ENCODE measurements around the gene ART1.

Gene ART1

GRCh38 chr11:3707176-3707575 lies 62.2 kb downstream of the ART1 start:
- TF ChIP-seq TAF1 (IDR thresholded peaks at IDR 0.05; ENCODE audit: borderline replicate concordance, low read depth, low read length) (no peak), POLR2AphosphoS5 (IDR thresholded peaks at IDR 0.05; ENCODE audit: low read depth, low read length) (no peak), POLR2A (IDR thresholded peaks at IDR 0.05; ENCODE audit: low read depth, low read length) (no peak)
- no peak for FAIRE-seq
- DNase-seq (ENCODE audit: insufficient read length) = no peak

- DNase-seq (ENCODE audit: insufficient read length) = no peak
- TF ChIP-seq POLR2AphosphoS5 (IDR thresholded peaks at IDR 0.05; ENCODE audit: low read depth, low read length) = no peak
- no peak for FAIRE-seq
Measured at GRCh38 chr11:3709977-3710376, 65.0 kb downstream of the ART1 start.

GRCh38 chr11:3710485-3711259 lies 65.7 kb downstream of the ART1 start:
- FAIRE-seq (no peak), DNase-seq (ENCODE audit: insufficient read length) (no peak)
- no peak for TF ChIP-seq POLR2A (IDR thresholded peaks at IDR 0.05; ENCODE audit: low read depth, low read length)

GRCh38 chr11:3712274-3712673 lies 67.3 kb downstream of the ART1 start:
- TF ChIP-seq POLR2AphosphoS5 (IDR thresholded peaks at IDR 0.05; ENCODE audit: low read depth, low read length) (no peak), POLR2A (IDR thresholded peaks at IDR 0.05; ENCODE audit: low read depth, low read length) (no peak), TAF1 (IDR thresholded peaks at IDR 0.05; ENCODE audit: borderline replicate concordance, low read depth, low read length) (no peak)
- DNase-seq (ENCODE audit: insufficient read length) = no peak
- no peak for FAIRE-seq

Measured in GM12892 (cell line).